ENCODE results near the gene RRM2.

Gene RRM2

GRCh38 chr2:10136101-10136934 is 13.8 kb downstream of the RRM2 start:
- Histone ChIP-seq H3K9me3 (ENCODE audit: control insufficient read depth, insufficient read depth, low read length) (no peaks in the 10 kb centered on the region), H3K4me3 (ENCODE audit: low read depth, low read length) (no peak overlapping the region), H3K9ac (ENCODE audit: low read depth, low read length) (no peak overlapping the region), H3K4me1 (ENCODE audit: control insufficient read depth, insufficient read depth, low read length) (no peaks in the 10 kb centered on the region), H3K36me3 (ENCODE audit: control insufficient read depth, insufficient read depth, low read length) (peaks cover 7% of the 10 kb centered on the region), H3K27me3 (ENCODE audit: control insufficient read depth, insufficient read depth, low read length) (no peaks in the 10 kb centered on the region)

GRCh38 chr2:10137053-10137843 is 14.7 kb downstream of the RRM2 start:
- peak overlapping the region; percentile 37 for H3K9ac ChIP-seq (ENCODE audit: low read depth, low read length)
- H3K4me1 ChIP-seq (ENCODE audit: control insufficient read depth, insufficient read depth, low read length) = no peaks in the 10 kb centered on the region
- H3K4me3 ChIP-seq (ENCODE audit: low read depth, low read length) = no peak overlapping the region
- H3K27me3 ChIP-seq (ENCODE audit: control insufficient read depth, insufficient read depth, low read length) = no peaks in the 10 kb centered on the region
- H3K36me3 ChIP-seq (ENCODE audit: control insufficient read depth, insufficient read depth, low read length) = peaks cover 3% of the 10 kb centered on the region
- H3K9me3 ChIP-seq (ENCODE audit: control insufficient read depth, insufficient read depth, low read length) = no peaks in the 10 kb centered on the region

GRCh38 chr2:10139536-10139935 is 17.0 kb downstream of the RRM2 start:
- no peaks in the 10 kb centered on the region for H3K27me3 ChIP-seq (ENCODE audit: control insufficient read depth, insufficient read depth, low read length)
- H3K4me3 ChIP-seq (ENCODE audit: low read depth, low read length) = no peak overlapping the region
- no peaks in the 10 kb centered on the region for H3K4me1 ChIP-seq (ENCODE audit: control insufficient read depth, insufficient read depth, low read length)
- peaks cover 11% of the 10 kb centered on the region for H3K36me3 ChIP-seq (ENCODE audit: control insufficient read depth, insufficient read depth, low read length)
- H3K9ac ChIP-seq (ENCODE audit: low read depth, low read length) = no peak overlapping the region
- no peaks in the 10 kb centered on the region for H3K9me3 ChIP-seq (ENCODE audit: control insufficient read depth, insufficient read depth, low read length)

GRCh38 chr2:10140841-10141610 is 18.5 kb downstream of the RRM2 start:
- Histone ChIP-seq H3K4me1 (ENCODE audit: control insufficient read depth, insufficient read depth, low read length) (no peaks in the 10 kb centered on the region), H3K9ac (ENCODE audit: low read depth, low read length) (no peak overlapping the region), H3K9me3 (ENCODE audit: control insufficient read depth, insufficient read depth, low read length) (no peaks in the 10 kb centered on the region), H3K27me3 (ENCODE audit: control insufficient read depth, insufficient read depth, low read length) (no peaks in the 10 kb centered on the region), H3K4me3 (ENCODE audit: low read depth, low read length) (no peak overlapping the region), H3K36me3 (ENCODE audit: control insufficient read depth, insufficient read depth, low read length) (peaks cover 14% of the 10 kb centered on the region)

GRCh38 chr2:10141736-10142639 is 19.4 kb downstream of the RRM2 start:
- no peaks in the 10 kb centered on the region for H3K4me1 ChIP-seq (ENCODE audit: control insufficient read depth, insufficient read depth, low read length)
- H3K4me3 ChIP-seq (ENCODE audit: low read depth, low read length) = no peak overlapping the region
- no peaks in the 10 kb centered on the region for H3K9me3 ChIP-seq (ENCODE audit: control insufficient read depth, insufficient read depth, low read length)
- peaks cover 19% of the 10 kb centered on the region for H3K36me3 ChIP-seq (ENCODE audit: control insufficient read depth, insufficient read depth, low read length)
- no peak overlapping the region for H3K9ac ChIP-seq (ENCODE audit: low read depth, low read length)
- H3K27me3 ChIP-seq (ENCODE audit: control insufficient read depth, insufficient read depth, low read length) = no peaks in the 10 kb centered on the region

GRCh38 chr2:10142640-10142965 is 20.1 kb downstream of the RRM2 start:
- Histone ChIP-seq H3K27me3 (ENCODE audit: control insufficient read depth, insufficient read depth, low read length) (no peaks in the 10 kb centered on the region), H3K9ac (ENCODE audit: low read depth, low read length) (no peak overlapping the region), H3K4me3 (ENCODE audit: low read depth, low read length) (no peak overlapping the region), H3K4me1 (ENCODE audit: control insufficient read depth, insufficient read depth, low read length) (no peaks in the 10 kb centered on the region), H3K9me3 (ENCODE audit: control insufficient read depth, insufficient read depth, low read length) (no peaks in the 10 kb centered on the region), H3K36me3 (ENCODE audit: control insufficient read depth, insufficient read depth, low read length) (peaks cover 19% of the 10 kb centered on the region)

GRCh38 chr2:10144771-10145518 is 22.4 kb downstream of the RRM2 start:
- H3K27me3 ChIP-seq (ENCODE audit: control insufficient read depth, insufficient read depth, low read length) = no peaks in the 10 kb centered on the region
- H3K36me3 ChIP-seq (ENCODE audit: control insufficient read depth, insufficient read depth, low read length) = peaks cover 20% of the 10 kb centered on the region
- no peak overlapping the region for H3K9ac ChIP-seq (ENCODE audit: low read depth, low read length)
- H3K4me1 ChIP-seq (ENCODE audit: control insufficient read depth, insufficient read depth, low read length) = no peaks in the 10 kb centered on the region
- H3K4me3 ChIP-seq (ENCODE audit: low read depth, low read length) = no peak overlapping the region
- H3K9me3 ChIP-seq (ENCODE audit: control insufficient read depth, insufficient read depth, low read length) = no peaks in the 10 kb centered on the region

- no peaks in the 10 kb centered on the region for H3K9me3 ChIP-seq (ENCODE audit: control insufficient read depth, insufficient read depth, low read length)
- no peaks in the 10 kb centered on the region for H3K27me3 ChIP-seq (ENCODE audit: control insufficient read depth, insufficient read depth, low read length)
- peaks cover 20% of the 10 kb centered on the region for H3K36me3 ChIP-seq (ENCODE audit: control insufficient read depth, insufficient read depth, low read length)
- no peaks in the 10 kb centered on the region for H3K4me1 ChIP-seq (ENCODE audit: control insufficient read depth, insufficient read depth, low read length)
- no peak overlapping the region for H3K9ac ChIP-seq (ENCODE audit: low read depth, low read length)
- no peak overlapping the region for H3K4me3 ChIP-seq (ENCODE audit: low read depth, low read length)
Measured at GRCh38 chr2:10145519-10146357, 23.2 kb downstream of the RRM2 start.

GRCh38 chr2:10146366-10147005 is 23.9 kb downstream of the RRM2 start:
- H3K4me3 ChIP-seq (ENCODE audit: low read depth, low read length) = no peak overlapping the region
- H3K9ac ChIP-seq (ENCODE audit: low read depth, low read length) = no peak overlapping the region
- peaks cover 20% of the 10 kb centered on the region for H3K36me3 ChIP-seq (ENCODE audit: control insufficient read depth, insufficient read depth, low read length)
- no peaks in the 10 kb centered on the region for H3K27me3 ChIP-seq (ENCODE audit: control insufficient read depth, insufficient read depth, low read length)
- no peaks in the 10 kb centered on the region for H3K4me1 ChIP-seq (ENCODE audit: control insufficient read depth, insufficient read depth, low read length)
- H3K9me3 ChIP-seq (ENCODE audit: control insufficient read depth, insufficient read depth, low read length) = no peaks in the 10 kb centered on the region
